Progenitor cell of endocrine pancreas (in vitro differentiated cells): ENCODE measurements around the gene SUCLG2. TPM values are rescaled to one million over a fixed set of nuclear protein-coding genes. Genes with fewer than 3 reads are reported as not detected.

Experiments used
- DNase-seq: peaks from one replicate; pipeline ENCODE4 v3.0.0; 2021; ENCODE audit warnings: low spot score; ENCODE audit not compliant: unreplicated experiment
- H3K27ac Mint-ChIP-seq: 2 replicates; pipeline ENCODE4 v1.8.0; 2021; ENCODE audit warnings: mild to moderate bottlenecking, moderate library complexity, mixed read lengths
- H3K27me3 Mint-ChIP-seq: 2 replicates; pipeline ENCODE4 v1.8.0; 2021; ENCODE audit warnings: mixed read lengths
- H3K36me3 Mint-ChIP-seq: 2 replicates; pipeline ENCODE4 v1.8.0; 2022; ENCODE audit warnings: mixed read lengths; ENCODE audit not compliant: insufficient read depth
- H3K4me1 Mint-ChIP-seq: 2 replicates; pipeline ENCODE4 v1.8.0; 2021; ENCODE audit warnings: low read depth, mixed read lengths
- H3K4me3 Mint-ChIP-seq: 2 replicates; pipeline ENCODE4 v1.8.0; 2021; ENCODE audit warnings: low read depth, mild to moderate bottlenecking, moderate library complexity, mixed read lengths
- H3K9me3 Mint-ChIP-seq: 2 replicates; pipeline ENCODE4 v1.8.0; 2021; ENCODE audit warnings: low read depth, mixed read lengths
- total RNA-seq: library from RNA; stranded (reverse); gene quantifications from 2 replicates; pipeline ENCODE4 v1.2.1, GENCODE V29; 2021
- TF ChIP-seq, protein P1 (sequence below): fragments of 200-600 bp; sonication (generic); IDR thresholded peaks from one replicate; pipeline ENCODE4 v1.5.0; 2021; ENCODE audit warnings: antibody characterized with exemption, mild to moderate bottlenecking; ENCODE audit not compliant: unreplicated experiment

The SUCLG2 gene
- total RNA-seq, 1 donor from 2014 or later: 41.1 TPM

DNA sequence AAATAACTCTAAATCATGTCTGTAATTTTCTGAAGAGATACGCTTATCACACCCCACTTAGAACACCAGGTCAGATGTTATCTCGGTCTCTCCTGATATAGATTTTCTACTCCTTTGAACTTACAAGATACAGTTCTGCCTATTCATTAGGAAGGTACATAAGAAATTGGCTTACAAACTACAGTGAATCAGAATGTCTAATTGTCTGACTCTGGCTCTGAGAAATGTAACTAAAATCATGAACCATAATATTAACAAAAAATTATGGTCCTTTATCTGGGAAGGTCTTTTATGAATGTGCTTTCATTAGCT, 235.2 kb downstream of the SUCLG2 start:
- no peaks in the 10 kb centered on the region for H3K27me3 Mint-ChIP-seq
- TF ChIP-seq, protein P1, sequence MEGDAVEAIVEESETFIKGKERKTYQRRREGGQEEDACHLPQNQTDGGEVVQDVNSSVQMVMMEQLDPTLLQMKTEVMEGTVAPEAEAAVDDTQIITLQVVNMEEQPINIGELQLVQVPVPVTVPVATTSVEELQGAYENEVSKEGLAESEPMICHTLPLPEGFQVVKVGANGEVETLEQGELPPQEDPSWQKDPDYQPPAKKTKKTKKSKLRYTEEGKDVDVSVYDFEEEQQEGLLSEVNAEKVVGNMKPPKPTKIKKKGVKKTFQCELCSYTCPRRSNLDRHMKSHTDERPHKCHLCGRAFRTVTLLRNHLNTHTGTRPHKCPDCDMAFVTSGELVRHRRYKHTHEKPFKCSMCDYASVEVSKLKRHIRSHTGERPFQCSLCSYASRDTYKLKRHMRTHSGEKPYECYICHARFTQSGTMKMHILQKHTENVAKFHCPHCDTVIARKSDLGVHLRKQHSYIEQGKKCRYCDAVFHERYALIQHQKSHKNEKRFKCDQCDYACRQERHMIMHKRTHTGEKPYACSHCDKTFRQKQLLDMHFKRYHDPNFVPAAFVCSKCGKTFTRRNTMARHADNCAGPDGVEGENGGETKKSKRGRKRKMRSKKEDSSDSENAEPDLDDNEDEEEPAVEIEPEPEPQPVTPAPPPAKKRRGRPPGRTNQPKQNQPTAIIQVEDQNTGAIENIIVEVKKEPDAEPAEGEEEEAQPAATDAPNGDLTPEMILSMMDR: no peak
- H3K4me1 Mint-ChIP-seq: no peaks in the 10 kb centered on the region
- DNase-seq: no peak
- no peak overlapping the region for H3K27ac Mint-ChIP-seq
- H3K4me3 Mint-ChIP-seq: no peak overlapping the region
- H3K9me3 Mint-ChIP-seq: peaks cover 5% of the 10 kb centered on the region
- peaks cover 4% of the 10 kb centered on the region for H3K36me3 Mint-ChIP-seq

DNA sequence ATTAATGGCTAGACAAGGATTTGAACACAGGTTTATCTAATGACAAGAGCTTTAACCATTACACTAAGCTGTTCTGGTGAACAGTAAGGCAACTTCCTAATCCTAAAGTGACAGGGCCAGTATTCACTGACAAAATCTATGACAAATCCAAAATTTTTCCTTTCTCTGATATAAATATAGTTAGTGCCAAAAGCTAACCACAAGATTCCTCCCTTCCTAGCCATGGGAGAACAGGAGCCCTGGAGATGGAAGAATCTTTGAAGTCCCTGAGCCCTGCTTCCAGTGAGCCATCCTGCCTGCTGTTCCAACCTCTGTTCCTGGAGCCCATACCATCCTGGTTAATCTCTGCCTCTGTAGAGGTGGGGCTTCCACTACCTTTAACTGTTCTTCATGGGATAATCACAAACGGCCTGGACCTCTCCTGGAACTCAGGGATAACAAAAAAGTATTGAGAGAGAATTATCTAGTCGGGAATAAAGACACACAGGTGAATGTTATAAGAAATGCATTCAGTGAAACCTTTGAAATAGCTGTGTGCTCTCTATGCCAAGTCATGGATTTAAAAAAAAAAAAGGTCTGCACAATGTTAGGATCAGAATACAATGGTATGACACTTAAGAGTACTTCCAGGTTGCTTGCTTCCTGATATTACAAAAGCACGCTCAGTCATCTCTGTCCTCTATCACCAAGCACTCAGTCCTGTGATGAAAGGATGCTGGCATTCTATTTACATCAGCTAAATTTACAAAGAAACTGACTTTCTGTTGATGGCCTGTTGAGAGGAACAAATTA, 235.8 kb downstream of the SUCLG2 start:
- H3K4me1 Mint-ChIP-seq: peaks cover 1% of the 10 kb centered on the region
- H3K27ac Mint-ChIP-seq: no peak overlapping the region
- no peak overlapping the region for H3K4me3 Mint-ChIP-seq
- TF ChIP-seq, protein P1: no peak
- H3K36me3 Mint-ChIP-seq: peaks cover 4% of the 10 kb centered on the region
- H3K27me3 Mint-ChIP-seq: no peaks in the 10 kb centered on the region
- peaks cover 5% of the 10 kb centered on the region for H3K9me3 Mint-ChIP-seq
- DNase-seq: no peak

DNA sequence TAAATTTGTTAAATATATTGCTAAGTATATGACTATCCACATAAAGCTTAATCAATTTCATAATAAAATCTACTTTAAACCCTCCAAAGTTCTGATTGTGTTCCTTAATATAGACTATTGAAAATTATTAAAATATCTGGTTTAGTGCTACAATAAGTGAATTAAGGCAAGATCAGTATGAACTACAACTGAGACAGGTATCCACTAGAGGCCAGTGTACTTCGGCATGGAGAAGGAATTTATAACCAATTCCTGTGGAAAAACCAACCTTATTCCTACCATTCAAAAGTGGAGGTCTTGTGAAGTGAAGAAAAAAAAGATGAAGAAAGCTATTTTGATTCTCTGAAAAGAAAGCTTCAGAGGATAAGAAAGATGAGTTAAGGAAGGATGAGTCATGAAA, 237.7 kb downstream of the SUCLG2 start:
- no peaks in the 10 kb centered on the region for H3K27me3 Mint-ChIP-seq
- peaks cover 5% of the 10 kb centered on the region for H3K9me3 Mint-ChIP-seq
- H3K4me1 Mint-ChIP-seq: peaks cover 9% of the 10 kb centered on the region
- TF ChIP-seq, protein P1: peak; percentile 15
- peaks cover 4% of the 10 kb centered on the region for H3K36me3 Mint-ChIP-seq
- DNase-seq: no peak
- no peak overlapping the region for H3K4me3 Mint-ChIP-seq
- no peak overlapping the region for H3K27ac Mint-ChIP-seq

DNA sequence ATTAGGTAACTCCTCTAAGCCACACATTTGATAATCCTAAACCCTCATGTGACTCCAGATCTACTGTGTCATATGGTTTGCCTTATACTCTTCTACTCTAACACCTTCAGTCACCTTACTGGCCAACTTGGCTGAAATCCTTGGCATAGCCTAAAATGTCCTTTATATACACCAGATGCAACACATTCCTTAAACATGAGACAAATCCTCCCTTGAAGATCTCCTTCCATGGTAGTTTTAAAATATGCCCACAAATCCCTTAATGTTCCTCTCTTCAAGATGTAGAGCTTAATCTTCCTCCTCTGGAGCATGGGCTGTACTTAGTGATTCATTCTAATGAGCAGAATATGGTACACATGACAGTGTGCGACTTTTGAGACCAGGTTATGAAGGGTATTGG, 238.9 kb downstream of the SUCLG2 start:
- Mint-ChIP-seq H3K4me1 (peaks cover 9% of the 10 kb centered on the region), H3K27ac (no peak overlapping the region), H3K36me3 (no peaks in the 10 kb centered on the region), H3K9me3 (peaks cover 5% of the 10 kb centered on the region), H3K4me3 (no peak overlapping the region), H3K27me3 (no peaks in the 10 kb centered on the region)
- no peak for DNase-seq
- TF ChIP-seq, protein P1: no peak

DNA sequence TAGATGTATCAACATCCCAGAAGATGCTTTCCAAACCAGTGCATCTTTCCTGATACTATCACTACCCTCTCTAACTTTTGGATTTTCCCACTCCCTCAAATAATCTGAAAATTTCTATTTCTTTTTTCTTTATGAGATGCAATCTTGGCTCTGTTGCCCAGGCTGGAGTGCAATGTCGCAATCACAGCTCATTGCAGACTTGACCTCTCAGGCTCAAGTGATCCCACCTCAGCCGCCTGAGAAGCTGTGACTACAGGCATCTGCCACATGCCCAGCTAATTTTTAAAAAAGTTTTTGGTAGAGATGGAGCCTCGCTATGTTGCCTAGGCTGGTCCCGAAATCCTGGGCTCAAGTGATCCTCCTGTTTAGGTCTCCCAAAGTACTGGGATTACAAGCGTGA, 239.7 kb downstream of the SUCLG2 start:
- no peak overlapping the region for H3K27ac Mint-ChIP-seq
- peaks cover 9% of the 10 kb centered on the region for H3K4me1 Mint-ChIP-seq
- DNase-seq: no peak
- TF ChIP-seq, protein P1: no peak
- no peak overlapping the region for H3K4me3 Mint-ChIP-seq
- H3K9me3 Mint-ChIP-seq: no peaks in the 10 kb centered on the region
- H3K27me3 Mint-ChIP-seq: no peaks in the 10 kb centered on the region
- H3K36me3 Mint-ChIP-seq: no peaks in the 10 kb centered on the region
